Epidermal melanocyte (primary cell): ENCODE data around the gene NR5A1.

Experiments used
- DNase-seq: peaks from one replicate; pipeline ENCODE4 v3.0.0; 2011; ENCODE audit warnings: low spot score; ENCODE audit not compliant: insufficient read length

Gene NR5A1

GRCh38 chr9:124506931-124507879, at the start of gene NR5A1:
TSS of gene NR5A1 (minus strand) at chr9:124507399. CDS start at chr9:124503395, 4,004 bp downstream.
- DNase-seq = no peak

- DNase-seq = no peak
Measured at GRCh38 chr9:124555043-124555442, 47.8 kb upstream of the NR5A1 start.

DNA sequence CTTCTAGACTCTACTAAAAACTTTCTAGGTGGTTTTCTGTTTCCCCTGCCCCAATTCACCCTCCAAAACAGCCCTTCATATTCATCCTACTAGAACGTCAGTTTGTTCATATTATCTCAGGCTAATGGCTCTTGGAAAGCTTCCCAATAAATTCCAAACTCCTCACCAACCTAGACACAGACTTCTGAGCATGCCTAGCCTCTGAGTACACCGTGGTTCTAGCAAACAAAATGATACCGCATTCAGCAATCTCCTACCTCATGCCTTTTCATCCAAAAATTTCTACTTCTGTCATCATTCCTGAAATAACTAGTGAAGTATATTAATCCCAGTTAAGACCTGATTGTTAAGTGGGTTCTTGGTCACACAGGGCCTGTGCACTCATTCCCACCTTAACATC, 46.5 kb upstream of the NR5A1 start:
- DNase-seq = no peak

- no peak for DNase-seq
Measured at GRCh38 chr9:124552273-124552605, 45.0 kb upstream of the NR5A1 start.

DNA sequence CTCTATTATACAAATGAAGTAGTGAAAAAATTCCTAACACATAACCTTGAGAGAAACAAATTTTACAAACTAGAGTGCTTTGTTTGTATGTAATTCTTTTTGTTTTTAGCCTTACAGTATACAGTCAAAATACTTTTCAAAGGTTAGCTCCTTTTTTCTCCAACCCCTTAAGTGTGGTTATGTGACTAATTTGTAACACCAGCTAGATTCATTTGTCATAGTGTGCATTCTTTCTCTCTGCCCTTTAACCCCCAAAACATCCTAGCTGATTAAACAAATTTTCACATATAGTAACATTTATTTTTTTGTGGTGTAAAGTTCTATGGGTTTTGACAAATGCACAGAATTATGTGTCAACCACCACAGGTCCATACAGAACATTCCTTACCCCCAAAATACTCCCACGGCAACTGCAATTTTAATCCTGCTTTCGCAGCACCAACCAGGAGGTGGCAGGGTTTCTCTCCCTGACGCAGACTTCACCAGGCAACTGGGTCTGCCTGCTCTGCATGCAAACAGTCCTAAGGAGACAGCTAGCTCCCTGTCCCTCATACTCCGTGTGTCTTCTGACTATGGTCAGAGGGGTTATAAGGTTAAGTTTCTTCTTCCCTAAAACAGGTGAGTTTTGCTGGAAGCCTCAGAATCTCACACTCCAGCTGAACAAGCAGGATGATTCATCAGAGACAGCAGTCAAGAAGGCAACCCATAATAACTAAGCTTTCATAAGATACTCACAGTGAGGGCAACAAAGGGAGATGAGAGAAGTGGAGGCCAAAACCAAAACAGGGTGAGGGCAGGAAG, 44.5 kb upstream of the NR5A1 start:
- DNase-seq = peak; percentile 92

DNA sequence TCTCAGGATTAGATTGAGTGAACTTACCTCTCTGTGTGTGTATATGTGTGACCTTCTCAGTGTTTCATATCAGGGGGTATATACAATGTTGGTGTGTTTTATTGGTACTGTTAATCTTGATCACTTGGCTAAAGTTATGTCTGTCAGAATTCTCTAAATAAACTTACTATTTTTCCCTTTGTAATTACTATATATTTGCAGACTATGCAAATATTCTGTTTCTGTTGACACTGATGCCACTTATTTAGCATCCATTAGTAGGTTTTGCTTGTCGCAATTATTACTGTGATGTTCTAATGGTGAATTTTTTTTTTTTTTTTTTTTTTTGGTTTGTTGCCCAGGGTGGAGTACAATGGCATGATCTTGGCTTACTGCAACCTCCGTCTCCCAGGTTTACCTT, 42.9 kb upstream of the NR5A1 start:
- DNase-seq = no peak

- DNase-seq = no peak
Measured at GRCh38 chr9:124549016-124549415, 41.8 kb upstream of the NR5A1 start.

DNA sequence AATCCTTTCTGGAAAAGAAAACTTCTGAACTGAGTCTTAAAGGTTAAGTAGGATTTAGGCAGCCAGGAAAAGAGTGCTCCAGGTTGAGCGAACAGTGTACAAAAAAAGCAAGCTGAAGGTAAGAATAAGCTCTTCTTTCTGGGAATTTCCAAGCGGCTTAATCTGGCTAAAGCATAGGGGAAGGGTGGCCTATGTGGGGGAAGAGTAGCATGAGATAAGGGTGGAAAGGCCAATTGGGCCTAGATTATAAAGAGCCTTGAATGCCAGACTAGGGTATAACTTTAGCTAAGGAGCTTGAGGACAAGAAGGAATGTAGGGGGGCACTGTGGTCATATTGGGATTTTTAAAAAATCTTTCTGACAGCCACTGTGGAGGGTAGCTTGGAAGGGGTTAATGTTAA, 37.3 kb upstream of the NR5A1 start:
- DNase-seq = no peak

GRCh38 chr9:124541824-124542223, 34.6 kb upstream of the NR5A1 start:
- DNase-seq = no peak

DNA sequence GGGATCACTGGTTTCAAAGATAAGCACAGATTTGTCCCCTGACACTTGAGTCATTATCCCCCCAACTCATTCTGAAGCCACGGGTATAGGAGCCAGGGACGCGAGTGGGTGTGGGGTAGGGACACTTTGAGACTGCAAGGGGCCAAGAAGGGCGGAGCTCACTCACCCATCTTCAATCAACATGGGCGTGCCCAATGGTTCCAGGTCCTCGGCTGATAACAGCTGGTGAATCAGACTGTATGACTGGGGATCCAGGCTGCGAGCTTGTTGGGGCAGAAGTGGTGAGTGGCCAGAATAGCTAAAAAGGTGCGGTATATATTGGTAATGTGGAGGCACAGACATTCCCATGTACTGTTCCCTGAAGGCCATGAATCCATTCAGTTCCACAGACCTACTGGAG, 30.7 kb upstream of the NR5A1 start:
- DNase-seq = no peak

DNA sequence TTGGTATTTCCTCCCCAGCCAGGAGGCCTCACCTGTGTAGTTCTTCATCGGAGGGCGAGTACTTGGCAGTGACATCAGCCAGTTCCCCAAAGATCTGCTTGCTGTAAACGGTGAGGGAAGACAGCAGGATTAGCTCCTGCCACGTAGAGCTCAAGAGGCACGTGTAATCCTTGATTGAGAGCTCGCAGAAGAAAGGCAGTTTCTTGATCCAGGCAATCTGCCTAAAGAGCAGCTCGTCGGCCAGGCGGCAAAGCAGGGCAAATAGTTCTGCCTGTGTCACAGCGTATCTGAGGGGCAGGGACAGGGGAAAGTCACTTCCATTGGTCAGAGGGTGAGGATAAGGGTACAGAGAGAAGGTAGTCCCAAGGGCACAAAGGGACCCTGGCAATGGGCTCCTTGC, 28.6 kb upstream of the NR5A1 start:
- no peak for DNase-seq

DNA sequence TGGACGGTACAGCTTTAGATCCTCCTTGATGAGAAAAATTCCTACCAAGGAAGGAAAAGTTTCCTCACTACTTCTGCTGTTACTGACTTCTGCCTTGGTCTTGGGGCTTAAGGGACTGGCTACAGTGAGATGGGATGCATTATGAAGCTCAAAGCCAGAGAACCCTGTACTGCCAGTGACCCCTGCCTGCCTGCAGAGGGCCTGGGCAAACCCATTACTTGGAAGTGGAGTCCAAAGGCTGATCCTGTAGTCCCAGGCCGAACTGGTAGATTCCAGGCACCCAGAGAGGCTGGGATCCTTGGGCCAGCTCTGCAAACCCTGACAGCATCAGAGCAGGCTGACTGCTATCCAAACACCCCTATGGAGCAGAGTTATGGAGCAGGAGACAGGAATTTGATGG, 25.7 kb upstream of the NR5A1 start:
- no peak for DNase-seq

- DNase-seq = no peak
Measured at GRCh38 chr9:124531115-124531514, 23.9 kb upstream of the NR5A1 start.

GRCh38 chr9:124530246-124530645, 23.0 kb upstream of the NR5A1 start:
- no peak for DNase-seq

DNA sequence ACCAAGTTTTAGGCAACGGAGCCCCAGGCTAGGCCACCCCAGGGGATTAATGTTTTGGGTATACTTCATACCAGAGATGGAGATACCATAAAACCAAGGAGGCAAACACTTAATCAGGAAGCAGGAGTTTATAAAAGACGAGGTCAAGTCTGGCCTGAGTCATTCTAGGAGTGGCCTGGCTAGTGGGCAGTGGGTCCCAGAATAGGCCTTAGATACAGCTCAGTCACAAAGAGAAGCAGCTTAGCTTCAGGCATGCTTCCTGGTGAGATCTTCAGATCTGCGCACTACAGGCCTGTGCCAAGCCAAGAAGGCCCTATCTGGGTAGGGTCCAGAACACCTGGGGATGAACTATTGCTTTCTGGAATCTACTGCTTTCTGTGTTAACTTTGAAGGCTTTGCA, 20.6 kb upstream of the NR5A1 start:
- DNase-seq = no peak

- no peak for DNase-seq
Measured at GRCh38 chr9:124526174-124526573, 19.0 kb upstream of the NR5A1 start.

DNA sequence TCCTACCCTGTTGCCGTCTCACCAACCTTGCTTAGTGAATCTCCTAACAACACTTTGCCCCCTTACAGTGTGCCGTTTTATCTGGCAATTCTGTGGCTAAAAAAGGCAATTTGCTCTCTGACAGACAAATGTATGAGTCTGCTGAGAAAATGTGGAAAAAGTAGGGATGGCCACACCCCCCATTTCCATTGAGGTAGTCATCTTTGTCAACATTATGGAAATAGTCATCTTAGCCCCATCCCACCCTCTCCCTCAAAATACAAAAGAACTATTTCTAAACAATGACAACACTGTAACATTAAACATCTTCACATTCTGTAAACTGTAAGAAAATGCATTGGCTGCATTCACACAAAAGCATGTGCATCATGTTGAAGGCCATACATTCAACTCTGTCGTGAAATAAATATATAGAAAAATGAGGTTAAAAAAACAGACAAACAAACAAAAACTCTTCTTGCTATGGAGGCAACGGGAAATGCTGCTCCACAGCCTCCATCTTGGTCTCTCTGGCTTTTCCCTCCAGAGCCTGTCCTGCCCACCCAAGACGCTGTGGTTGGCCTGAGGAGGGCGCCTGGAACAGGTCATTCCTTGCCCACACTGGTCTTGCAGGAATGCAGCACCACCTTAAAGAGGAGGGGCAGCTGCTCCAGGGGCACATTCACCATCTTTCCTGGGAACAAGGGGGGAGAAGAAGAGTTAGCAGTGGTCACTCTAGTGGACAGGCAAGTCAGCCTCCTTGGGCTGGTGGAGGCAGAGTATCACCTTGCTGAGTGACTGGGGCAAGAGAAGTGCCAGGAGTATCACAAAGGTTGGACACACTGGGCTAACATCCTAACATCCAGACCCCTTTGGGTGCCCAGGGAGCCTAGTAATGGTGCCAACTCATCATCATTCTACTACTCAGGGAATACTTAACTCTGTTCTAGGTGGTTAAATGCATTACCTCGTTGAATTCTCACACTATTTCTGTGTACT, 15.2 kb upstream of the NR5A1 start:
- DNase-seq = no peak

- no peak for DNase-seq
Measured at GRCh38 chr9:124521142-124521541, 13.9 kb upstream of the NR5A1 start.

DNA sequence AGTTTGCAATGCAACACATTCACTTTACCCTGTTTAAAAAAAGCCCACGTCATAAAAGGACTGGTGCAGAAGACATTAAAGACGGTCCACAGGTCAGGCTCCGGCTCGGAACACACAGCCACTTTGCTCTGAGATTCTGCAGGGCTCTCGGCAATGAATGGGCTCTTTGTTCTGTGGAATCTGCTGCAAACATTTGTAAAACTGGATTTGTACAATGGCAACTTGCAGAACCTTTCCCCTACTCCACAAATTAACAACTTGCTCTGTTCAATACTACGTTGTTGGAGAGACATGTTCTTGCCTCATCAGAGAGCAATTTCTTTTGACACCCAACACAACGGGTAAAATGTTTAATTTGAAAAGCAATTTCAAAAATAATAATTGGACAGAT, 13.0 kb upstream of the NR5A1 start:
- DNase-seq = peak; percentile 78

DNA sequence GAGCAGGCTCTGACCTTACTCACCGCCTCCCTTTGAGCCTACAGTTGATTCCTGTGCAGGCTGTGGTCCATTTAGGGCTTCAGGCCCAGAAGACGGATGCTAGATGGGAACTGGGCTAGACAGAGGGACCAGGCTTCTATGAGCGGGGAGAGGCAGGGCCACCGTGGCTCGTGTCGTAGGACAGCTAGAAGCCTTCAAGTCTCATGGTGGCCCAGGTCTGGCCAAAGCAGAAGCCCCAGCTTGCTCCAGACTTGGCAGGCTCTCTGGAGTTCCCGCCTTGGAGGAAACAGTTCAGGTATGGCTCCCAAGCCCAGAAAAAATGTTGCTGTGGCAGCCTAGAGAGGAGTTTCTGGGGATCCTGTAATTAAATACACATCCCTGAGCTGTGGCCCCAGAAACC, 10.9 kb upstream of the NR5A1 start:
- DNase-seq = no peak

DNA sequence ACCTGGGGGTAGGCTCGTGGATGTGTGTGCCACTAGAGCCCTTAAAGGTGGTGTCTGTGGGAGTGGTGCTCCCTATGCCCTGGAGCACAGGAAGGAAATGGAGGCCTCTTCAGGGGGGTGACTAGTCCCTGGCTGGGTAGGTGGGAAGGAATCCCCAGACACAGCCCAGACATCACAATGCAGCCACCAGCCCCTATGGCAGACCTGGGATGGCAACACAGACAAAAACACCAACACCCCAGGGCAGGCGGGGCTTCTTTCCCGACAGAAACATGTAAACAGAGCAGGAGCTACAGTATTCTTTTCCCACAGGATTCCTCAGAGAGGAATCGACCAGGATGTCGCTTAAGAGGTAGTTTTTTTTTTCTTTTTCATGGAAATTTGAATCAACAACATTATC, 10.4 kb upstream of the NR5A1 start:
- no peak for DNase-seq
